SH-SY5Y (cell line): ENCODE data around the gene CCDC201.

ENCODE experiments used
- GATA2 ChIP-seq: IDR thresholded peaks from 2 replicates; pipeline ENCODE4 v1.6.1; 2011; ENCODE audit warnings: mild to moderate bottlenecking, low read depth, low read length
- GATA3 ChIP-seq: IDR thresholded peaks from 2 replicates; pipeline ENCODE4 v1.6.1; 2011; ENCODE audit warnings: low read depth, mild to moderate bottlenecking, low read length, moderate library complexity

GRCh38 chr7:45889367-45890067, 16.6 kb upstream of the CCDC201 start:
- TF ChIP-seq GATA2, result peak; percentile 7; the same call in 1 of the 2 replicates
- no peak for TF ChIP-seq GATA3
